ENCODE measurements around the gene ARHGEF12. TPM values are rescaled to one million over a fixed set of nuclear protein-coding genes. Genes with fewer than 3 reads are reported as not detected.

Gene ARHGEF12
- total and polyA plus RNA-seq, 2 experiments from 2014 or later, result 9.0 to 38.9 TPM

GRCh38 chr11:120524536-120525085 lies 188.4 kb downstream of the ARHGEF12 start:
- peaks cover 24% of the 10 kb centered on the region for H3K27me3 Mint-ChIP-seq (ENCODE audit: insufficient read depth, low read depth, poor library complexity)
- H3K27me3 ChIP-seq (ENCODE audit: insufficient read depth), result no peaks in the 10 kb centered on the region

More at GRCh38 chr11:120524536-120525085, 188.4 kb downstream of the ARHGEF12 start:
- Mint-ChIP-seq H3K36me3 (ENCODE audit: low read depth) (no peaks in the 10 kb centered on the region; the same call in 2 of the 3 replicates), H3K4me1 (peaks cover 26% of the 10 kb centered on the region), H3K27ac (no peak overlapping the region), H3K9me3 (peaks cover 7% of the 10 kb centered on the region; the same call in 2 of the 3 replicates), H3K4me3 (no peak overlapping the region)
- Histone ChIP-seq H3K4me3 (no peak overlapping the region), H3K36me3 (ENCODE audit: insufficient read depth) (no peaks in the 10 kb centered on the region), H3F3A (replicated peaks; ENCODE audit: low read depth) (0 out of 2 replicates have a peak, but pooled peaks cover 7% of the 10 kb centered on the region), H3K4me1 (ENCODE audit: insufficient read depth) (peaks cover 20% of the 10 kb centered on the region), H3K4me2 (no peak overlapping the region), H3K27ac (ENCODE audit: low read depth) (no peak overlapping the region), H3K9me2 (ENCODE audit: insufficient read depth) (no peaks in the 10 kb centered on the region), H3K79me2 (replicated peaks; ENCODE audit: insufficient read depth) (no peaks in the 10 kb centered on the region), H2AFZ (no peak overlapping the region), H4K20me1 (replicated peaks; ENCODE audit: insufficient read depth) (no peaks in the 10 kb centered on the region)
- DNase-seq (ENCODE audit: low spot score), result no peak
- no peak for TF ChIP-seq ZNF114 (CRISPR knock-in tag; IDR thresholded peaks at IDR 0.05)
- TF ChIP-seq, protein P1, sequence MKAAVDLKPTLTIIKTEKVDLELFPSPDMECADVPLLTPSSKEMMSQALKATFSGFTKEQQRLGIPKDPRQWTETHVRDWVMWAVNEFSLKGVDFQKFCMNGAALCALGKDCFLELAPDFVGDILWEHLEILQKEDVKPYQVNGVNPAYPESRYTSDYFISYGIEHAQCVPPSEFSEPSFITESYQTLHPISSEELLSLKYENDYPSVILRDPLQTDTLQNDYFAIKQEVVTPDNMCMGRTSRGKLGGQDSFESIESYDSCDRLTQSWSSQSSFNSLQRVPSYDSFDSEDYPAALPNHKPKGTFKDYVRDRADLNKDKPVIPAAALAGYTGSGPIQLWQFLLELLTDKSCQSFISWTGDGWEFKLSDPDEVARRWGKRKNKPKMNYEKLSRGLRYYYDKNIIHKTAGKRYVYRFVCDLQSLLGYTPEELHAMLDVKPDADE (IDR thresholded peaks at IDR 0.05), result no peak
- TF ChIP-seq JUNB (IDR thresholded peaks at IDR 0.05; ENCODE audit: unreplicated experiment), result no peak
- no peak for TF ChIP-seq EZH2phosphoT487 (IDR thresholded peaks at IDR 0.05; ENCODE audit: unreplicated experiment)
- TF ChIP-seq NANOG (IDR thresholded peaks at IDR 0.05; ENCODE audit: borderline replicate concordance), result no peak
- no peak for TF ChIP-seq POLR2AphosphoS5 (IDR thresholded peaks at IDR 0.05; ENCODE audit: low read depth)
- no peak for TF ChIP-seq EZH2 (IDR thresholded peaks at IDR 0.05; ENCODE audit: low read depth, unreplicated experiment)
- TF ChIP-seq, protein P2, sequence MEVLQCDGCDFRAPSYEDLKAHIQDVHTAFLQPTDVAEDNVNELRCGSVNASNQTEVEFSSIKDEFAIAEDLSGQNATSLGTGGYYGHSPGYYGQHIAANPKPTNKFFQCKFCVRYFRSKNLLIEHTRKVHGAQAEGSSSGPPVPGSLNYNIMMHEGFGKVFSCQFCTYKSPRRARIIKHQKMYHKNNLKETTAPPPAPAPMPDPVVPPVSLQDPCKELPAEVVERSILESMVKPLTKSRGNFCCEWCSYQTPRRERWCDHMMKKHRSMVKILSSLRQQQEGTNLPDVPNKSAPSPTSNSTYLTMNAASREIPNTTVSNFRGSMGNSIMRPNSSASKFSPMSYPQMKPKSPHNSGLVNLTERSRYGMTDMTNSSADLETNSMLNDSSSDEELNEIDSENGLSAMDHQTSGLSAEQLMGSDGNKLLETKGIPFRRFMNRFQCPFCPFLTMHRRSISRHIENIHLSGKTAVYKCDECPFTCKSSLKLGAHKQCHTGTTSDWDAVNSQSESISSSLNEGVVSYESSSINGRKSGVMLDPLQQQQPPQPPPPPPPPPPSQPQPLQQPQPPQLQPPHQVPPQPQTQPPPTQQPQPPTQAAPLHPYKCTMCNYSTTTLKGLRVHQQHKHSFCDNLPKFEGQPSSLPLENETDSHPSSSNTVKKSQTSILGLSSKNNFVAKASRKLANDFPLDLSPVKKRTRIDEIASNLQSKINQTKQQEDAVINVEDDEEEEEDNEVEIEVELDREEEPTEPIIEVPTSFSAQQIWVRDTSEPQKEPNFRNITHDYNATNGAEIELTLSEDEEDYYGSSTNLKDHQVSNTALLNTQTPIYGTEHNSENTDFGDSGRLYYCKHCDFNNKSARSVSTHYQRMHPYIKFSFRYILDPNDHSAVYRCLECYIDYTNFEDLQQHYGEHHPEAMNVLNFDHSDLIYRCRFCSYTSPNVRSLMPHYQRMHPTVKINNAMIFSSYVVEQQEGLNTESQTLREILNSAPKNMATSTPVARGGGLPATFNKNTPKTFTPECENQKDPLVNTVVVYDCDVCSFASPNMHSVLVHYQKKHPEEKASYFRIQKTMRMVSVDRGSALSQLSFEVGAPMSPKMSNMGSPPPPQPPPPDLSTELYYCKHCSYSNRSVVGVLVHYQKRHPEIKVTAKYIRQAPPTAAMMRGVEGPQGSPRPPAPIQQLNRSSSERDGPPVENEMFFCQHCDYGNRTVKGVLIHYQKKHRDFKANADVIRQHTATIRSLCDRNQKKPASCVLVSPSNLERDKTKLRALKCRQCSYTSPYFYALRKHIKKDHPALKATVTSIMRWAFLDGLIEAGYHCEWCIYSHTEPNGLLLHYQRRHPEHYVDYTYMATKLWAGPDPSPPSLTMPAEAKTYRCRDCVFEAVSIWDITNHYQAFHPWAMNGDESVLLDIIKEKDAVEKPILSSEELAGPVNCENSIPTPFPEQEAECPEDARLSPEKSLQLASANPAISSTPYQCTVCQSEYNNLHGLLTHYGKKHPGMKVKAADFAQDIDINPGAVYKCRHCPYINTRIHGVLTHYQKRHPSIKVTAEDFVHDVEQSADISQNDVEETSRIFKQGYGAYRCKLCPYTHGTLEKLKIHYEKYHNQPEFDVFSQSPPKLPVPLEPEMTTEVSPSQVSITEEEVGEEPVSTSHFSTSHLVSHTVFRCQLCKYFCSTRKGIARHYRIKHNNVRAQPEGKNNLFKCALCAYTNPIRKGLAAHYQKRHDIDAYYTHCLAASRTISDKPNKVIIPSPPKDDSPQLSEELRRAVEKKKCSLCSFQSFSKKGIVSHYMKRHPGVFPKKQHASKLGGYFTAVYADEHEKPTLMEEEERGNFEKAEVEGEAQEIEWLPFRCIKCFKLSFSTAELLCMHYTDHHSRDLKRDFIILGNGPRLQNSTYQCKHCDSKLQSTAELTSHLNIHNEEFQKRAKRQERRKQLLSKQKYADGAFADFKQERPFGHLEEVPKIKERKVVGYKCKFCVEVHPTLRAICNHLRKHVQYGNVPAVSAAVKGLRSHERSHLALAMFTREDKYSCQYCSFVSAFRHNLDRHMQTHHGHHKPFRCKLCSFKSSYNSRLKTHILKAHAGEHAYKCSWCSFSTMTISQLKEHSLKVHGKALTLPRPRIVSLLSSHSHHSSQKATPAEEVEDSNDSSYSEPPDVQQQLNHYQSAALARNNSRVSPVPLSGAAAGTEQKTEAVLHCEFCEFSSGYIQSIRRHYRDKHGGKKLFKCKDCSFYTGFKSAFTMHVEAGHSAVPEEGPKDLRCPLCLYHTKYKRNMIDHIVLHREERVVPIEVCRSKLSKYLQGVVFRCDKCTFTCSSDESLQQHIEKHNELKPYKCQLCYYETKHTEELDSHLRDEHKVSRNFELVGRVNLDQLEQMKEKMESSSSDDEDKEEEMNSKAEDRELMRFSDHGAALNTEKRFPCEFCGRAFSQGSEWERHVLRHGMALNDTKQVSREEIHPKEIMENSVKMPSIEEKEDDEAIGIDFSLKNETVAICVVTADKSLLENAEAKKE (CRISPR knock-in tag; IDR thresholded peaks at IDR 0.05), result no peak
- ATAC-seq, result no peak
